ENCODE measurements around the gene FRRS1L. TPM values are rescaled to one million over a fixed set of nuclear protein-coding genes. Genes with fewer than 3 reads are reported as not detected.
A peak's percentile ranks its signal among the peaks of the same experiment; 100 is the strongest.

FRRS1L gene
- total and polyA plus RNA-seq, 10 donors, result under 0.01 to 0.03 TPM; not detected in 8

DNA sequence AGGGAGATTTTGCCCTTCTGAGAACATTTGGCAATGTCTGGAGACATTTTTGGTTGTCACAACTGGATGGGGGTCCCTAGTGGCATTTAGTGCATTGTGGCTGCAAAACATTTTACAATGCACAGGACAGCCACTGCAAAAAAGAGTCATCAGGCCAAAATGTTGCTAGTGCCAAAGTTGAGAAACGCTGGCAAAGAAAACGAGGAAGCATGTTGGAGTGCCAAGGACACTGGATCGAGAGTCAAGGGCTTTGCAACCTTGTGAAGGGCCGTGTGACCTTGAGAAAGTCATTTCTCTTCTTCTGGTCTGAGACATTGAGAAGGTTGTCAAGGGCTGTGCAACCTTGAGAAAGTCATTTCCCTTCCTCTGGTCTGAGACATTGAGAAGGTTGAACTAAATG lies 45.7 kb upstream of the FRRS1L start:
- intact Hi-C loops (cut with DNase I; ENCODE audit: low total_unique reads), result no loop called here
- Histone ChIP-seq H3K27ac (peak overlapping the region in 1 of 8 donors; percentile 43), H3K27me3 (replicated peaks in 1 of 7) (peaks cover 0 to 4% (median 0%) of the 10 kb centered on the region in 7 donors), H3K4me1 (peaks cover 0 to 9% (median 2%) of the 10 kb centered on the region in 6 donors), H3K9me3 (no peaks in the 10 kb centered on the region), H3K4me3 (no peak overlapping the region), H3K36me3 (no peaks in the 10 kb centered on the region)
- WGBS, 5 donors, result 54 to 74% (median 68%) methylated on average over 4 of the region's 4 CpGs
- no peak for DNase-seq
- no peak for TF ChIP-seq POLR2A (IDR thresholded peaks at IDR 0.05)
- no peak for TF ChIP-seq POLR2AphosphoS5 (IDR thresholded peaks at IDR 0.05)
- TF ChIP-seq, protein P1, sequence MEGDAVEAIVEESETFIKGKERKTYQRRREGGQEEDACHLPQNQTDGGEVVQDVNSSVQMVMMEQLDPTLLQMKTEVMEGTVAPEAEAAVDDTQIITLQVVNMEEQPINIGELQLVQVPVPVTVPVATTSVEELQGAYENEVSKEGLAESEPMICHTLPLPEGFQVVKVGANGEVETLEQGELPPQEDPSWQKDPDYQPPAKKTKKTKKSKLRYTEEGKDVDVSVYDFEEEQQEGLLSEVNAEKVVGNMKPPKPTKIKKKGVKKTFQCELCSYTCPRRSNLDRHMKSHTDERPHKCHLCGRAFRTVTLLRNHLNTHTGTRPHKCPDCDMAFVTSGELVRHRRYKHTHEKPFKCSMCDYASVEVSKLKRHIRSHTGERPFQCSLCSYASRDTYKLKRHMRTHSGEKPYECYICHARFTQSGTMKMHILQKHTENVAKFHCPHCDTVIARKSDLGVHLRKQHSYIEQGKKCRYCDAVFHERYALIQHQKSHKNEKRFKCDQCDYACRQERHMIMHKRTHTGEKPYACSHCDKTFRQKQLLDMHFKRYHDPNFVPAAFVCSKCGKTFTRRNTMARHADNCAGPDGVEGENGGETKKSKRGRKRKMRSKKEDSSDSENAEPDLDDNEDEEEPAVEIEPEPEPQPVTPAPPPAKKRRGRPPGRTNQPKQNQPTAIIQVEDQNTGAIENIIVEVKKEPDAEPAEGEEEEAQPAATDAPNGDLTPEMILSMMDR (IDR thresholded peaks at IDR 0.05 in 8 of 11, conservative IDR thresholded peaks at IDR 0.05 in 3 of 11), result no peak

DNA sequence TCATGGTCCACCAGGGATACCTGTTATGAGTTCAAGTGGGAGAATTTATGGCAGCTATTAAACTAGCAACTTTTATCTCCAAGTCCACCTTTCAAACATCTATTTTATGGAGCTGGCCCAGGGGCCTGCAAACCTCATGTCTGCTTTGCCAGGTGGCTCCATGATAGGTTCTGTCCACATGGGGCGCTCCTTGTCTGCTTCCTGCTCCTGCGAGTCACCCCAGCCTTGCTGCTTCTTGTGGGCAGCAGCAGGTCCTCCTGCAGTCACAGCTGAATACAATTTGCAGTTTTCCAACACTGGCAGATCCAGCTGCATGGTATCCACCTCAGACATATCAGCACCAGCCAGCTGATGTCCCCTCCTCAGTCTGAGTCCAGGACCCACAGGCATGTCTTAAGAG lies 39.6 kb upstream of the FRRS1L start:
- H3K27me3 ChIP-seq (replicated peaks in 1 of 7), result peaks cover 0 to 4% (median 0%) of the 10 kb centered on the region in 7 donors

DNA sequence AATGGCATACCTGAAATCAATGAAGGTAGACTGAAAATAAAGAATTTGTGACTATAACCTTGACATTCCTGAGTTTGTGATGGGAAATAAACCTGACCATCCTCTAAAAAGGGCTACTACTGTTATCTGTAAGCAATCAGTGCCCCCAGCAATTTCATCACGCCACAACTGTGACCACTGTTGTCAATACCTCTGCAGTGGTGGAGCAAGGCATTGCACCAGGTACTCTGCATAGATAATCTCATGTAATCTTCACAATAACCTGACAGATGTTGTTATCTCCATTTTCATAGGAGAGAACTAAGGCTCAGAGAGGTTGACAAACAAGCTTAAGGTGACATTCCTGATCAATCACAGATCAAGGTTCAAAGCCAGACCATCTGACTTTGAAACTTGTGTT lies 38.5 kb upstream of the FRRS1L start:
- Histone ChIP-seq H3K27me3 (replicated peaks in 1 of 7) (peaks cover 0 to 4% (median 0%) of the 10 kb centered on the region in 7 donors), H3K9me3 (no peaks in the 10 kb centered on the region), H3K27ac (no peak overlapping the region), H3K4me1 (no peaks in the 10 kb centered on the region), H3K4me3 (no peak overlapping the region), H3K36me3 (no peaks in the 10 kb centered on the region)
- WGBS, 5 donors, result 68 to 91% (median 71%) methylated on average over 1 of the region's 1 CpG
- TF ChIP-seq, protein P1 (IDR thresholded peaks at IDR 0.05 in 8 of 11, conservative IDR thresholded peaks at IDR 0.05 in 3 of 11), result no peak
- TF ChIP-seq POLR2AphosphoS5 (IDR thresholded peaks at IDR 0.05), result no peak
- TF ChIP-seq POLR2A (IDR thresholded peaks at IDR 0.05), result no peak
- DNase-seq, result no peak
- intact Hi-C loops (cut with DNase I; ENCODE audit: low total_unique reads), result no loop called here

More for the DNA sequence above, 39.6 kb upstream of the FRRS1L start:
- Histone ChIP-seq H3K4me1 (no peaks in the 10 kb centered on the region), H3K27ac (no peak overlapping the region), H3K4me3 (no peak overlapping the region), H3K9me3 (no peaks in the 10 kb centered on the region), H3K36me3 (no peaks in the 10 kb centered on the region)
- TF ChIP-seq POLR2A (IDR thresholded peaks at IDR 0.05) (no peak), POLR2AphosphoS5 (IDR thresholded peaks at IDR 0.05) (no peak)
- TF ChIP-seq, protein P1 (IDR thresholded peaks at IDR 0.05 in 8 of 11, conservative IDR thresholded peaks at IDR 0.05 in 3 of 11), result no peak
- intact Hi-C loops (cut with DNase I; ENCODE audit: low total_unique reads), result no loop called here
- WGBS, 5 donors, result 73 to 89% (median 77%) methylated on average over 2 of the region's 2 CpGs
- no peak for DNase-seq

DNA sequence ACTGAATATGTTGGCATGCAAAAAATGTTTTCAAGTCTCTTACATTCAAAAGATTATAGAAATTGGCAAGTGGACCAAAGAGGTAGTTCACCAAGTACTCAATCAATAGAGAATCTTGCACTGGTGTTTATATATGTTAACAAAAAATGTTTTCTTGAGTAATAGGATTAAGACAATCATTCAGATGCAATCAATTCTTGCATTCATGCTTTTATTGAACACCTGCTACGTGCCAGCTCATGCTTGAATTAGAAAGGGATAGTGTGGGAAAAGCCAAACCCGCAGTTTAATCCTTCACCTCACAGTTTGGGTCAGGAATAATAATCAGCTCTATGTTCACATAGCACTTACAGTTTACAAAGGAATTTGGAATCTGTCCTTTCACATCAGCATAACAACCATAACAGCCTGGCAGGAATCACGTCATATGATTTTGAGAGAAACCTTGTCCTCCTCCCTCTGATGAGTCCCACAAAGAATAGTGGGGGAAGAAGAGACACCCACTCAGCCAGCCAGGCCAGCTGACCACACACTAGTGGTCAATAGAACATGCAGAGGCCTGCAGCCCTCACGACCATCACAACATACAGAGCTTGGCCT lies 36.8 kb upstream of the FRRS1L start:
- Histone ChIP-seq H3K4me3 (no peak overlapping the region), H3K9me3 (no peaks in the 10 kb centered on the region), H3K36me3 (no peaks in the 10 kb centered on the region), H3K27ac (no peak overlapping the region), H3K27me3 (replicated peaks in 1 of 7) (peaks cover 0 to 18% (median 0%) of the 10 kb centered on the region in 7 donors), H3K4me1 (no peaks in the 10 kb centered on the region)
- TF ChIP-seq POLR2AphosphoS5 (IDR thresholded peaks at IDR 0.05), result no peak
- TF ChIP-seq, protein P1 (IDR thresholded peaks at IDR 0.05 in 8 of 11, conservative IDR thresholded peaks at IDR 0.05 in 3 of 11), result no peak
- TF ChIP-seq POLR2A (IDR thresholded peaks at IDR 0.05), result no peak
- 68 to 83% (median 81%) methylated on average over 4 of the region's 4 CpGs for WGBS, 5 donors
- intact Hi-C loops (cut with DNase I; ENCODE audit: low total_unique reads), result no loop called here
- DNase-seq, result no peak

All from spleen (tissue), 11 donors.